GM19372 (cell line): ENCODE data around the gene PTEN.

ENCODE experiments used
- ATAC-seq: cut with Tn5 transposase; IDR thresholded peaks from one replicate; pipeline ENCODE4 v1.9.1; 2021; ENCODE audit warnings: mild to moderate bottlenecking, low read depth, moderate library complexity; ENCODE audit not compliant: unreplicated experiment

Gene PTEN

GRCh38 chr10:87915989-87916388, 52.6 kb downstream of the PTEN start:
- ATAC-seq, result no peak

GRCh38 chr10:87916515-87916914, 53.1 kb downstream of the PTEN start:
- ATAC-seq, result no peak

- no peak for ATAC-seq
These were observed 54.9 kb downstream of the PTEN start for GRCh38 chr10:87918254-87918859.

- no peak for ATAC-seq
These were observed 57.1 kb downstream of the PTEN start for GRCh38 chr10:87920538-87920937.

GRCh38 chr10:87921931-87922688, 58.7 kb downstream of the PTEN start:
- no peak for ATAC-seq

- ATAC-seq, result no peak
These were observed 59.8 kb downstream of the PTEN start for GRCh38 chr10:87923233-87923632.

GRCh38 chr10:87925570-87925969, 62.1 kb downstream of the PTEN start:
- ATAC-seq, result no peak

GRCh38 chr10:87927091-87927490, 63.7 kb downstream of the PTEN start:
- no peak for ATAC-seq

- no peak for ATAC-seq
These were observed 65.6 kb downstream of the PTEN start for GRCh38 chr10:87928996-87929395.

- ATAC-seq, result no peak
These were observed 66.7 kb downstream of the PTEN start for GRCh38 chr10:87930141-87930540.

GRCh38 chr10:87930934-87931835, 67.8 kb downstream of the PTEN start:
- ATAC-seq, result no peak

- ATAC-seq, result no peak
These were observed 68.4 kb downstream of the PTEN start for GRCh38 chr10:87931836-87932230.

- ATAC-seq, result no peak
These were observed 72.1 kb downstream of the PTEN start for GRCh38 chr10:87935290-87936141.

GRCh38 chr10:87940210-87940609, 76.8 kb downstream of the PTEN start:
- ATAC-seq, result no peak

- no peak for ATAC-seq
These were observed 79.6 kb downstream of the PTEN start for GRCh38 chr10:87942884-87943527.

GRCh38 chr10:87945984-87946383, 82.6 kb downstream of the PTEN start:
- ATAC-seq, result no peak

GRCh38 chr10:87952612-87953011, 89.2 kb downstream of the PTEN start:
- ATAC-seq, result no peak

- ATAC-seq, result no peak
These were observed 92.6 kb downstream of the PTEN start for GRCh38 chr10:87956055-87956454.

GRCh38 chr10:87957702-87958101, 94.3 kb downstream of the PTEN start:
- ATAC-seq, result no peak

GRCh38 chr10:87960230-87960629, 96.8 kb downstream of the PTEN start:
- ATAC-seq, result no peak
